PC-9 (cell line): Measurements from ENCODE around the gene ARID2.

Source experiments
- CTCF ChIP-seq: fragments of 200-600 bp; sonication (generic); conservative IDR thresholded peaks from 2 replicates; pipeline ENCODE4 v1.6.1; 2017; ENCODE audit warnings: mixed run types, antibody characterized with exemption, mild to moderate bottlenecking, moderate library complexity
- EZH2 ChIP-seq: fragments of 200-600 bp; sonication (generic); IDR thresholded peaks from 2 replicates; pipeline ENCODE4 v1.8.0; 2017; ENCODE audit warnings: antibody characterized with exemption, low read depth

DNA sequence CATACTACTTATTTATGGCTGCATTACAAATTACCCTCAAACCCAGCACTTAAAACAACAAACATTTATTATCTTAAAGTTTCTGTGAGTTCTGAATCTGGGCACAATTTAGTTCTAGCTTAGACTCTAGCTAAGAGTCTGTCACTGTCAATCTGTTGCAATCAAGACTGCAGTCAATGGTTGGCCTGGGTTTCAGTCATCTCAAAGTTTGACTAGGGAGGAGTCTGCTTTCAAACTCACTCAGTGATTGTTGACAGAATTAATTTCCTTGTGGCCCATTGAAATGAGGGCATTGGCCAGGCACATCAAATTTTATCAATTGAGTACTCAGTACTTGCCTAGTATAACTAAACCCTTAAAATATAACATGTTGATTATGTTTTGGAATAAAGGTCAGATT lies 51.6 kb downstream of the ARID2 start:
- no peak for TF ChIP-seq CTCF
- TF ChIP-seq EZH2 = no peak
